ENCODE results near the gene ACSL3. TPM values are rescaled to one million over a fixed set of nuclear protein-coding genes. Genes with fewer than 3 reads are reported as not detected.
"Not testable (repeated sequence)": the region's sequence is repeated elsewhere in the genome, so short reads cannot be mapped to it uniquely, and the experiment has no call there.

Gene ACSL3
- total RNA-seq, 1 experiment from 2014 or later: 138 TPM

DNA sequence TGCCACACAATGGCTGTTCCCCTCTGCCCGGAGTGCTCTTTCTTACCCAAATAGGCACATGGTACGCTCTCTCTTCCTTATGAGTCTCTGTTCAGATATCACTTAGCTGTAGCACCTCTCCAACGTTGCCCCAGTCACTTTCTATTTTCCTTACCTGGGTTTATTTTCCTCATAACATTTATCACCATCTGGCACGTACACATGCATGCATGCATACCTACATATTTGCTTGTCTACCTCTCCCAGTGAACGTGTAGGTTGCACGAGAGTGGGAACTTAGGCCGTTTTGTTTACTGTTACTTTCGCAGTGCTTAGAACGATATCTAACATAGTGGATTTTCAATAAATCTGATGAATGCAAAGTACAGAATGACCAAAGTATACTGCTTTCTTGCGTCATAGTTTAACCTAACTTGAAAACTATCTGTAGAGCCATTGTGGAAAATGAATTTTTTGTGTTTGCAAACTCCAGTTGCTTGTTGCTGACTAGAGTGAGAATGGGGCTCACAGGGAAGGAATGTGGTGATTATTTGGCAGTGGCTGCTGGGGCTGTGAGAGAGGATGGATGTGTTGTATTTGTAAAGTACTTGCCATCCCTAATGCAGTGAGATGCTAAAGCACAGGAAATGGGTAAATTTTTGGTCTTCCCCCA, 47.1 kb downstream of the ACSL3 start:
- no peak for DNase-seq (ENCODE audit: low read depth)

DNA sequence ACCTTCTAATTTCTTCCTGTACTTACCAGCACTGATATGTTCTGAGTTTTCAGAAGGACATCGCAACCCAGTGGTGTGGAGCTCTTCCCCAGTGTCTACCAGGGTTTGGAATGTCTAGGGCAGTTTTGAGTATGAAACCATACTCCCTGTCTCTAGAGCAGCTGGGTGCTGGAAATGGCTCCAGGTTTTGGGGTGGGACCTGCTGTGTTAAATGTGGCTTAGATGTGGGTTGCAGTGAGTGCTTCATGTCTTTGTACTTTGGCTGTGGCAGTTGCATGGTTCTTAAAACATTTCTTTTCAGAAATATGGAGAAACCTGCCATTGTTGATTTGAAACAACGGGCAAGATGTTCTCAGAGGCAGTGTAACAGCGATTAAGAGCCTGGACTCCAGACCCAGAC, 48.5 kb downstream of the ACSL3 start:
- DNase-seq (ENCODE audit: low read depth): no peak

DNA sequence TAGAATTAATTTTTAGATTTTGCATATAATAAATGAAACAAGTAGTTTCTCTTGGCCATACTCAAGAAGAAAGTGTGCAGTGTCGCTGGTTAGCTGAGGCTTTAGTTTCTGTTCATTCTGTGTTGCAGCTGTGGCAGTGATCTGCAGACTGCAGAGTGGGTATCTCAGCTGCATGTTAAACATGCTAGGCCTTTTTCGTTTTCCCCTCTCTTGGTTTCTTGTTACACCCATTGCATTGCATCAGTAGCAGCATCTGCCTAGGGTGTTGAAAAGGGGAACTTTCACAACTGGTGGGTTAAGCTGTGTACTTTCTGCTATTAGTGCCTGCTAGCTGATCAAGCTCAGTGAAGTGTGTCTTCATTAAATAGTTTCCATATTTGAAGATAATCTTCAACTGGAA, 51.3 kb downstream of the ACSL3 start:
- no peak for DNase-seq (ENCODE audit: low read depth)

DNA sequence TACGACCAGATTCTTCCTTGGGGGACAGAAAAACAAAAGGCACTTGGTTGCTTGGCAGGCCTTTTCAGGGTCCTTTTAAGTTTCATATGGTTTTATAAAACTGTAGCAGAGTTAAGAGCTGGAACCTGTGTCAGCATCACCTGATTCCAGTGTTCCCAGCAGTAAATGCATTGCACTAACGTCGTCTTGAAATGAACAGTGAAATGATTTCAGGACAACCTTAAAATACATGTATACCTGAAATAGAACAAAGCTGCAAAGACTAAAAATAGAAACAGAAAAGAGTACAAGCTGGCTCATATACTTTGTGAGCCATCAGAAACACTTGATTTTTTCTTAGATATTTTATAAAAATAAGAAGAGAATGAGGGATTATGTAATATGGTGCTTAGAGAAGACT, 51.9 kb downstream of the ACSL3 start:
- no peak for DNase-seq (ENCODE audit: low read depth)

DNA sequence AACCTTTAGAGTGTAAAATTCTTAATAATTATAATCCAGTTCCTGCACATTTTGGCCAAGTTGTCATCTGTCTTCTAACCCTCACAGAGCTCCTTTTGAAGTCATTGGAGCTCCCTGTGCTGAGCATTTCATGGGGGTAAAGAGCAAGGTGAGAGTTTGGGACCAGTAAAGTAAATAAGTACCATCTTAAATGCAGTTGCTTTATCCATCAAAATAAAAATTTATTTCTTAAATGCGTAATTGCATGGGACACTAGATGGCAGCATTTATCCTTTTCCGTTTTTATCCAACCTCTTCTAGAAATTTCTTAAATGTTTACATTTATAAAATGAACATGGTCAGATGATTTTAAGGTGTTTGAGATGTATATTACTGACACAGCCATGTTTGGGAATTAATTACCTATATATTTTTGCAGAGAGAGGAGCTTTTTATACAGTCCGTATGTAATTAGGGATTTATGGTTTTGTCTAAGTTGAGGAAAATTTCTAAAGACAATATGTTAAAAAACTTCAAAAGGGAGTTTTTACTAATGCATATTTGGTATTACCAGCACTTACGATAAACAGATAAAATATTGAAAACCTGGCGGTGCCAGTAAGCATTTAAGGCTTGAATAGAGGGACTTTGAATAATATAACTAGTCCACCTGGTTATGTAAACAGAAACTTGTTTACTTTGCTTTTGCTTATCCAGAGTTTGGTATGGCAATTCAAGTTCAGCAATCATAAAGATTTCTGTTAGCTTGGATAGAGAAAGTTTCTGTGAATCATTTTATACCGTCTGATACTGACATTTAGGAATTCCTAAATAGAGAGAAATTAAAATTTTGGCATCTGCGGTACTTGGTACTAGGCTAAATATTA, 54.5 kb downstream of the ACSL3 start:
- no peak for DNase-seq (ENCODE audit: low read depth)

DNA sequence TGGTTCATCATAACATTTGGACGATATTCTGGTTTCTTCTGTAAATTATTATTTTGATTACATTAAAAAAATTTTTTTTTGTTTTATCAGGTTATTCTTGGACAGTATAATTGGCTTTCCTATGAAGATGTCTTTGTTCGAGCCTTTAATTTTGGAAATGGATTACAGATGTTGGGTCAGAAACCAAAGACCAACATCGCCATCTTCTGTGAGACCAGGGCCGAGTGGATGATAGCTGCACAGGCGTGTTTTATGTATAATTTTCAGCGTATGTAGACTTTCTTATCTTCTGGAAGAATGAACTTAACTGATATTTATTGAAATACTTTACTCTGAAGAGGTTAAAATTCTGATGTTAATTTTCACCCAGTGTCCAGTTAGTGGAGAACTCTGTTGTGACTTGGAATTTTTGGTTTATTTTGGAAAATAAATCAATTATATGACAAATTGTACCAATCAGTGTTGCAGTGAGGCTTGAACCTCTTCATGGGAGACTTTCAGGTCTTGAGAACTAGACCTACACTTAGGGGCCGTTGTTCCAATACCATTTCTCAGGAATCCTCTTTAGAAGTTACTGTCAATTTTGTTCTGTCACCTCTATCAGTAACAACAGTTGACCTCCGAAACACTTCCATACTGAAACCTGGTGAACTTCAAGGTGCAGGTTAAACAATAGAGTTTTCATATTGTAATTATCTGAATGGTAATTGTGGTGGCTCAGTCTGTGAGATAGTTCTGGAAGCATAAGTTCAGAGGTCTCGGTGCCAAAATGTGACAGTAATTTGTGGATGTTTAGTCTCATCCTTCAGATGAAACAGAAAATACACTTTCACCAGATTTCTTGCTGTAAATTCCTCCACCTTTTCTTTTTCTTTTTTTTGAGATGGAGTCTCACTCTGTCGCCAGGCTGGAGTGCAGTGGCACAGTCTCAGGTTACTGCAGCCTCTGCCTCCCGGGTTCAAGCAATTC, 55.7 kb downstream of the ACSL3 start:
- DNase-seq (ENCODE audit: low read depth): no peak

DNA sequence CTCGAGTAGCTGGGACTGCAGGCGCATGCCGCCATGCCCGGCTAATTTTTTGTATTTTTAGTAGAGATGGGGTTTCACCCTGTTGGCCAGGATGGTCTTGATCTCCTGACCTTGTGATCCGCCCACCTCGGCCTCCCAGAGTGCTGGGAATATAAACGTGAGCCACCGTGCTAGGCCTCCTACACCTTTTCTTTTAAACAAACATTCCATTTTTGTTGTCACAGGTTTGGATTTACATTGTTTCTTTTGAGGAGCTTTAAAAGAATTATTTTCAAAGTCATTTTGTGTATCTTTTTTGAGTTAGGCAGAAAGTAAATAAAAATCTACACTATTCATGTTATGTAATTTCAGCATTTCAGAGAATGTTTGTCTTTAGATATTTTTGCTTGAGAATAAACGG, 56.4 kb downstream of the ACSL3 start:
- not testable (repeated sequence) for DNase-seq (ENCODE audit: low read depth)

DNA sequence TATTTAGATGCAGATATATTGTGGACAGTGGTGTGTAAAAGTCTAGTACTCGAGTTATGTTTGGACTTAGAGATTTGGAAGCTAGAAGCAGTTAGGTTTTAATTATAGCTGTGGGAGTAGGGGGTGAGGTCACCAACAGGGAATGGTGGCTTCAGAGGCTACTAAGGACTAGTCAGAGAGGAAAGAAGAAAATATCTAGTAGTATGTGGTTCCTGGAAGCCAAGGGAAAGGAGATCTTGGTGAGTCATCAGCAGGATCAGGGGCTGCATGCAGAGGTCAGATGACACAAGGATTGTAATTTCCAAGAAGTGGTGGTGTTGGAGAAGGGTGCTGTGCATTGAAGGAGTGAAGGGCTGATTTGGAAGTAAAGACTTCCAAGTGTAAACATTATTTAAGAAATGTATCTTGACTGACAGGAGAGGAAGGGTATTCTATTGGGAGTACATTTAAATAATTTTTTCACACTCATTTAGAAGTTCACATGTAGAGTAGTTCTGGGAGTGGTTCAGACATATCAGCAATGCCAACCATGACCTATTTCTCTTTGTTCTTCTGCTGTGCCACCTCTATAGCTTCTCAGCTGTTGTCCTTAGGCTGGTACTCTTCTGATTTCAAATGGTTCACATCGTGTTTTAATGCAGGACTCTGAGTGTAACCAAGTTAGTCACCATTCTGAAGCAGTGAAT, 59.1 kb downstream of the ACSL3 start:
- peak; percentile 96 for DNase-seq (ENCODE audit: low read depth)

DNA sequence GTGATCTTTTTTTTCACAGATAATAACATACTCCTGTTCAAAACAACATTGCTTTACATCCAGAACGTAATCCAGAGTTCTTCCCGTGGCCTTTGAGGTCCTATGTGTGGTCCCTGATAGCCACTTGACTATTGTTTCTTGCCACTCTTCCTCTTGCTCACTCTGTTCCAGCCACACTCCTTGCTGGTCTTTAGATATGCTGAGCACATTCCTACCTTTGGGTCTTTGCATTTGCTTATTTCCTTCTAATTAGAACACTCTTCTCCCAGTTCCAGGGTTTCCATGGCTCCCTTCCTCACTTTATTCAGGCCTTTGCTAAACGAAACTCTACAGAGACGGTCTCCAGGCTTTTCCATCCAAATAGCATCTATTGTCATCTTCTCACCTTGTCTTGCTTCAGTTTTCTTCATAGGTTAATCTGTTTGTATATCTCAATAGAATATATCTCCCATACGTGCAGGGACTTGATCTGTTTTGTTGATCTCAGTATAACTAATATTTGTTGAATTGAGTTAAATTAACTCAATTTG, 59.9 kb downstream of the ACSL3 start:
- DNase-seq (ENCODE audit: low read depth): no peak

DNA sequence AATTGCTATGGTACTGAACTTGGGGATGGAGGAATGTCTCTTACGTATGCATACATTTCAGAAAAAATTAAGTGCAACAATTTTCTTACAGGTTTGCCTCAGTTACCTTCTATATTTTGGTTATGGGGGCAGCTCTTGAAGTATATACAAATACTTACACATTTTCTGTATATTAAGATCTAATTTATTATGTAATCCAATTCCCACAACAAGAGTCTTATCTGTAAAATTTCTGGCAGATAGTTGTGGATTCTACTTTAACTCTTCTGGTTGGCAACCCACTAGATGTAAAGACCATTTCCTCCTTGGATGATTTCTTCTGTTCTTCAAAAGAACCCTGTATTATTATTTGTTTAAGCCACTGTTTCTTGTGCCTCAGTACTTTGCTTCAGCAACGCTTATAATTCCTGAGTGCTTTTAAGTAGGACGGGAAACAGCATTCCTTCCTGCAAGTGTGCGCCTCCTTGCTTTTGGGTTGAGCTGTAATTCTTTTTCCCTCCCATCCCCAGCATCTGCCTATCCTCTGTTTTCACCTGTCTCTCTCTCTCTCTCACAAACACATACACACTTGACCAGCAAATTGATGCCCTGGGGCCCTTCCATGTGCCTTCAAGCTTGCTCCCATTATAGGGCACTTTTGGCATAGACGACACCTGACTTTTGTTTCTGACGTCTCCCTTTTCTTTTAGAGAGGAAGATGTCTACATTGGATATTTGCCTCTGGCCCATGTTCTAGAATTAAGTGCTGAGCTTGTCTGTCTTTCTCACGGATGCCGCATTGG, 61.4 kb downstream of the ACSL3 start:
- DNase-seq (ENCODE audit: low read depth): no peak

DNA sequence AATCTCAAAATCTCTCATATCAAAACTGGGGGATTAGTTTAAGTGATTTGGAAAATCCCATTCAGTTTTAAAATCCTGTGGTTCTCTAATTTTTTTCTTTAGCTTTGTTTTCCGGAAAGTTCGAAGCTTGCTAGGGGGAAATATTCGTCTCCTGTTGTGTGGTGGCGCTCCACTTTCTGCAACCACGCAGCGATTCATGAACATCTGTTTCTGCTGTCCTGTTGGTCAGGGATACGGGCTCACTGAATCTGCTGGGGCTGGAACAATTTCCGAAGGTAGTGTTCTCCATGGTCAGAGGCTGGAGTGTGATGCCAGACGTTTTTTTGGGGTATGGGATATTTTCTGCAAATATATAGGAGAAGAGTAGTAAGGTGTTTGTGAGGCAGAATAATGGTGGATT, 66.1 kb downstream of the ACSL3 start:
- DNase-seq (ENCODE audit: low read depth): no peak

DNA sequence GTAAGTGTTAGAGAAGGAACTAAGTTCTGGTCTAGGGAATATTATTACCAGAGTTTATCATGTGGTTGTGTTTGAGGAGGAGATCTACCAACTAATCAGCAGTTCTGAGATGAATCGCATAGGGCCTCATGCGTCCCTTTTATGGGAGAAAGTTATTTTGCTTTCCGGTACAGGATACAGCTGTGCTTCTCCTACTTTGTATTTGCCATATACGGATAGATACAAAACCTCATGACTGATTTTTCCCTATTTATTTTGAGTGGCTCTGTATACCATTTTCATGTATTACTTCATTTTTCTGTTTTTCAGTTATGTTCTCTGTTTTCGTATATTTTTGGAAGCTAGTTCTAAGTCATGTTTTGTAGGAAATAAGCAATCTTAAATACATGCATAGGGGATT, 66.8 kb downstream of the ACSL3 start:
- DNase-seq (ENCODE audit: low read depth): no peak

DNA sequence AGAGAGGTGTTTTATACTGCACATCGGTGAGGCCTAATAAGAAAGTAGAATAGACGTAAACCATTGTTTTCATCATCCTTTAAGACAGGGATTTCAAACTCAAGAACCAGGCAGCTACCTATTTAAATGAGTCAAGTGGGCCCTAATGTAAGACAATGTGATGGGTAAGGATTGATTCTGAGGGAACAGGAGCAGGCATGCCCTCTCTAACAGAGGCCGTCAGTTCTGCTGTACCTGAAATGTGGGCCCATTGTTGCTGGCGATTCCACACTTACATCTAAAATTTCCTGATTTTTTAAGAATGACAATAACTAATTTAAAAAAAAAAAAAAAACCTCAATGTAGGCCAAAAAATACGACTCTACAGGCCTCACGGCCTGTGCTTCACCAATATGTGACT, 67.5 kb downstream of the ACSL3 start:
- no peak for DNase-seq (ENCODE audit: low read depth)

DNA sequence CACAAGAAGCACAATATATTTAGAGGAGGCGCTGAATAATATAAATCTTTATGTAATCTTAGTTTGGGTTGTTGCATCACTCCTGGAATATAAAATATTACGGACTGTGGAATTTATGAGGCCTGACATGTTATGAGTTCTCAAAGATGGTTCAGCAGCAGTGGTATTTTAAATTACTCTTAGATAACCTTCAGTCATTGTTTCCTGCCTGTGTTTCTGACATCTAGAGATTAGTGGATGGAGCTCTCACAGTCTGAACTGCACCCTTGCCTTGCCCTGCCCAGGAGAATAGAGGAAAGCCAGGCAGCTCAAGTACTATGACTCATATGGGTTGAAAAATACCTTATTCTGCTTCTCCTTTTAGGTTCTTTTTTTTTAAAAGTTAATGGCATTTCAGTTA, 70.0 kb downstream of the ACSL3 start:
- peak; percentile 17 for DNase-seq (ENCODE audit: low read depth)

DNA sequence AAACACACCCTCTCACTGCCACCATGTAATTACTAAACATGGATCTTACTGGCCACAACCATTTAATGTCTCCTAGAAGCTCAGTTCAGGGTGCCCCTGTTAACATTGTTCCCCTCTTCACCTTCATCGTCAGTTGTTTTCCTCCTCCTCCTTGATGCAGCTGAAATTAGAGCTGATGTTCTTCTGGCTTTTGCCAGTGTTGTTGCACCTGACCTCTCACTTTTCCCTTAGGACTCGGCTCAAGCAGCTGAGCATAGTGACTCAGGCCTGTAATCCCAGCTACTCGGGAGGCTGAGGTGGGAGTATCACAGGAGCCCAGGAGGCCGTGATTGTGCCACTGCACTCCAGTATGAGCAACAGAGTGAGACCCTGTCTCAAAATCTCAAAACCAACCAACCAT, 70.8 kb downstream of the ACSL3 start:
- no peak for DNase-seq (ENCODE audit: low read depth)

DNA sequence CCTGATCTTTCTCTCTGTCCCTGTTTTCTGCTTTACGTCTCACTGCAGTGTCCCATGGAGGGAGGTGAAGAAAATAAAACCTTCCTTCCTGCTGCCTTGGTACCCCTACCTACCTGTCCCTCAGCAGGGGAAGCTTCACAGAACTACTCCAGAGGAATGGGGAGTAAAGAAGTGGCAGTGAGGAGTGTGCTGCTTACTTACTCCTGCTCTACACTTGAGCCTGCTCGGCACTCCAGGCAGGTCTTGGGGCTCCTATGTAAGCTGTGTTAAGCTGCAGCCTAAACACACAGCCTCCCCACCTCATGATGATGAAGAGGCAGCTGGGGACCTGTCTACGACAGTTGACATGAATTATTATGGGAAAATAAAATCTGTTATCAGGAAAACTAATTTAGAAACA, 72.6 kb downstream of the ACSL3 start:
- no peak for DNase-seq (ENCODE audit: low read depth)

DNA sequence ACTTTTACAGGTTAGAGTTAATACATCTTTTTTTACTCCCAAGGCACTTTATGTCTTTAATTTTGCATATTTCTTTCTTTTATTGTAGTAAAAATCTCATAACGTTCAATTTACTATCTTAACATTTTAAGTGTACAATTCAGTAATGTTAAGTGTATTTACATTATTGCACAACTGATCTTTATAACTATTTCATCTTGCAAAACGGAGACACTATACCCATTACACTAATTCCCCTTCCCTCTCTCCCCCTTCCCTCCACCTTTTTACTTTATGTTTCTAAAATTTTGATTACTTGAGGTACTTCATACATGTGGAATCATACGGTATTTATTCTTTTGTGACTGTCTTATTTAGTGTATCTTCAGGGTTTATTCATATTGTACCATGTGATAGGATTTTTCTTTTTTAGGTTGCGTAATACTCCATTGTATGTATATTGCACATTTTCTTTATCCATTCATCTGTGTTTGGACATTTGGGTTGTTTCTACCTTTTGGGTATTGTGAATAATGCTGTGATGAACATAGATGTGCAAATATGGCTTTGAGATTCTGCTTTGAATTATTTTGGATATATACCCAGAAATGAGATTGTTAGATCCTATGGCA, 75.0 kb downstream of the ACSL3 start:
- DNase-seq (ENCODE audit: low read depth): no peak

DNA sequence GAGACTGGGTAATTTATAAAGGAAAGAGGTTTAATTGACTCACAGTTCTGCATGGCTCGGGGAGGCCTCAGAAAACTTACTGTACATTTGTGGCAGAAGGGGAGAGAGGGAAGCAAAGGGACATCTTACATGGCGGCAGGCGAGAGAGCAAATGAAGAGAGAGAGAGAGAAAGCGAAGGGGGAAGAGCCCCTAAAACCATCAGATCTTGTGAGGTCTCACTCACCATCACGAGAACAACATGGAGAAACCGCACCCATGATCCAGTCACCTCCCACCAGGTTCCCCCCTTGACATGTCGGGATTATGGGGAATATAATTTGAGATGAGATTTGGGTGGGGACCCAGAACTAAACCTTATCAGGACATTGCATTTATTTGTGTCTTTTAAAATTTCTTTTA, 75.9 kb downstream of the ACSL3 start:
- DNase-seq (ENCODE audit: low read depth): no peak

DNA sequence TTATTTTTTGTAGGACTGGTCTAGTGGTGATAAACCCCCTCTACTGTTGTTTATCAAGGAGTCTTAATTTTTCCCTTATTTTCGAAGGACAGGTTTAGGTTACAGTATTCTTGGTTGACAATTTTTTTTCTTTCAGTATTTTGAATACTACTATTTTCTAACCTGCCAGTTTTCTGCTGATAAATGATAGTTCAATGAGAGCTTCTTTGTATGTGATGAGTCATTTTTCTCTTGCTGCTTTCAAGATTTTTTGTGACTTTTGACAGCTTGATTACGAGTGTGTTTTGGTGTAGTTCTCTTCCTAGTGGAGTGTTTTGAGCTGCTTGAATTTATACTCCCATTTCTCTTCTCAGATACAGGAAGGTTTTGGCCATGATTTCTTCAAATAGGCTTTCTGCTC, 77.5 kb downstream of the ACSL3 start:
- DNase-seq (ENCODE audit: low read depth): peak; percentile 18
